HL-60 (cell line): ENCODE measurements around the gene TCAP.

Experiments used
- DNase-seq, 2 experiments: peaks; one replicate each; pipeline ENCODE4 v3.0.0-alpha.2; 2010 to 2020; ENCODE audit warnings: low read depth in 1 of 2, low spot score in 1 of 2
- H3K27ac ChIP-seq: fragments of 250-450 bp; sonication (Bioruptor Pico); replicated peaks from 2 replicates; pipeline ENCODE4 v1.5.1; 2020; ENCODE audit warnings: mild to moderate bottlenecking, moderate library complexity
- H3K27me3 ChIP-seq: fragments of 250-450 bp; sonication (Bioruptor Pico); 2 replicates; pipeline ENCODE4 v1.5.1; 2021; ENCODE audit warnings: mild to moderate bottlenecking, moderate library complexity; ENCODE audit not compliant: insufficient read depth, poor library complexity, severe bottlenecking
- H3K4me3 ChIP-seq: replicated peaks from 2 replicates; pipeline ENCODE4 v1.5.1; 2011; ENCODE audit warnings: mild to moderate bottlenecking, control low read depth, low read length; ENCODE audit not compliant: insufficient read depth
- GABPA ChIP-seq: IDR thresholded peaks from 2 replicates; pipeline ENCODE4 v1.6.1; 2012; ENCODE audit warnings: low read depth
- POLR2AphosphoS5 ChIP-seq: IDR thresholded peaks from 2 replicates; pipeline ENCODE4 v1.6.1; 2012; ENCODE audit warnings: low read depth
- REST ChIP-seq: IDR thresholded peaks from 2 replicates; pipeline ENCODE4 v1.6.1; 2012; ENCODE audit warnings: low read depth; ENCODE audit not compliant: insufficient replicate concordance
- SPI1 ChIP-seq: IDR thresholded peaks from 2 replicates; pipeline ENCODE4 v1.6.1; 2012; ENCODE audit warnings: low read depth, mild to moderate bottlenecking, borderline replicate concordance
- TF ChIP-seq, protein P1 (sequence below): IDR thresholded peaks from one replicate; pipeline ENCODE4 v1.5.1; 2011; ENCODE audit warnings: low read length, control low read depth, inconsistent platforms; ENCODE audit not compliant: insufficient read depth

Gene TCAP

DNA sequence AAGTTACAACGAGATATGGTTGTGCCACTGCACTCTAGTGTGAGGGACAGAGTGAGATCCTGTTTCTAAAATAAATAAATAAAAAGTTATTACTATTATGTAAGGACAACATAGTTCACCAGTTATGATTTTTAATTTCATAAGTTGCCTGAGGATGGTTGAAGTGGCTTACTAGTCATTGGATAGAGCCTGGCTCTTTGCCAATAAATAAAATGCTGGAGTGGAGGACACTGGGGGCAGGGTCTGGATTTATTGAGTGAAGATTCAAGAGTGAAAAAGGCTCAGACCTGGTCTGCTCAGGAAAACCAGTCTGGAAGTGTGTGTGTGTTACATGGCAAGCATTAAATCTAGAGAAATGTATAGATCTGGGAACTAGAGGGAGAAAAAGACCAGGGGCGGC is 26.1 kb upstream of the TCAP start:
- Histone ChIP-seq H3K27ac (no peak overlapping the region), H3K4me3 (no peak overlapping the region), H3K27me3 (no peaks in the 10 kb centered on the region)
- TF ChIP-seq REST: no peak
- TF ChIP-seq POLR2AphosphoS5: no peak
- no peak for DNase-seq

- no peak overlapping the region for H3K4me3 ChIP-seq
- TF ChIP-seq SPI1 (no peak), GABPA (no peak)
- TF ChIP-seq, protein P1, sequence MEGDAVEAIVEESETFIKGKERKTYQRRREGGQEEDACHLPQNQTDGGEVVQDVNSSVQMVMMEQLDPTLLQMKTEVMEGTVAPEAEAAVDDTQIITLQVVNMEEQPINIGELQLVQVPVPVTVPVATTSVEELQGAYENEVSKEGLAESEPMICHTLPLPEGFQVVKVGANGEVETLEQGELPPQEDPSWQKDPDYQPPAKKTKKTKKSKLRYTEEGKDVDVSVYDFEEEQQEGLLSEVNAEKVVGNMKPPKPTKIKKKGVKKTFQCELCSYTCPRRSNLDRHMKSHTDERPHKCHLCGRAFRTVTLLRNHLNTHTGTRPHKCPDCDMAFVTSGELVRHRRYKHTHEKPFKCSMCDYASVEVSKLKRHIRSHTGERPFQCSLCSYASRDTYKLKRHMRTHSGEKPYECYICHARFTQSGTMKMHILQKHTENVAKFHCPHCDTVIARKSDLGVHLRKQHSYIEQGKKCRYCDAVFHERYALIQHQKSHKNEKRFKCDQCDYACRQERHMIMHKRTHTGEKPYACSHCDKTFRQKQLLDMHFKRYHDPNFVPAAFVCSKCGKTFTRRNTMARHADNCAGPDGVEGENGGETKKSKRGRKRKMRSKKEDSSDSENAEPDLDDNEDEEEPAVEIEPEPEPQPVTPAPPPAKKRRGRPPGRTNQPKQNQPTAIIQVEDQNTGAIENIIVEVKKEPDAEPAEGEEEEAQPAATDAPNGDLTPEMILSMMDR: no peak
- H3K27ac ChIP-seq: no peak overlapping the region
- no peaks in the 10 kb centered on the region for H3K27me3 ChIP-seq
- no peak for DNase-seq
These were observed 25.3 kb upstream of the TCAP start for GRCh38 chr17:39639566-39640458.

- Histone ChIP-seq H3K27me3 (no peaks in the 10 kb centered on the region), H3K27ac (no peak overlapping the region), H3K4me3 (no peak overlapping the region)
- TF ChIP-seq, protein P1: no peak
- no peak for TF ChIP-seq POLR2AphosphoS5
- no peak for TF ChIP-seq REST
- TF ChIP-seq GABPA: no peak
- TF ChIP-seq SPI1: no peak
- no peak for DNase-seq
These were observed 24.5 kb upstream of the TCAP start for GRCh38 chr17:39640591-39641031.

DNA sequence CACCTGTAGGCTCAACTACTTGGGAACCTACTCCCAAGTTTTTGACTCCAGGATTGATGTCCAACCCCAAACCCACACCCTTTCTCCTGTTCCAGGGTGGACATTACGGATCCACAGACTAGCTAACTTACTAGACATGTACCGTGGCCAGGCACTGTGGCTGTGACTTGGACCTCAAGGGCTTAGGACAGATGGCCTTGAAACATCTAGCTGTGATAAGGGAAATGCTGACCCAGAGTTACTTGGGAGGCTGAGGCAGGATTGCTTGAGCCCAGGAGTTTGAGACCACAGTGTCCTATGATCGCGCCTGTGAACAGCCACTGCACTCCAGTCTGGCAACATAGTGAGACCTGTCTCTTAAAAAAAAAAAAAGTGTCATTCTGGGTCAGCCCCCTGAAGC is 24.1 kb upstream of the TCAP start:
- Histone ChIP-seq H3K27me3 (no peaks in the 10 kb centered on the region), H3K27ac (no peak overlapping the region), H3K4me3 (no peak overlapping the region)
- TF ChIP-seq POLR2AphosphoS5 (no peak), GABPA (no peak), SPI1 (no peak), REST (no peak)
- TF ChIP-seq, protein P1: no peak
- DNase-seq: no peak
